IMR-90 (cell line): ENCODE measurements around the gene NLGN2. TPM values are rescaled to one million over a fixed set of nuclear protein-coding genes. Genes with fewer than 3 reads are reported as not detected.

Experiments used
- ATAC-seq: fragments of 200-7000 bp; cut with Tn5 transposase; 2 replicates; pipeline ENCODE4 v1.9.1; 2020; ENCODE audit warnings: low read depth, mild to moderate bottlenecking, moderate library complexity
- BruUV-seq: library from RNA; stranded (reverse); fragments of 400-500 nt; replicated peaks from 2 replicates; lab custom pipeline; 2021; lab: Mats Ljungman, UMichigan
- CTCF ChIA-PET: fragments of 300-600 bp; formaldehyde crosslinking; extraction: SDS; loops from one replicate; lab custom pipeline; 2021; ENCODE audit warnings: antibody characterized with exemption; lab: Yijun Ruan, JAX
- POLR2A ChIA-PET: fragments of 300-600 bp; sonication (Branson Sonifier 250); formaldehyde crosslinking; loops from one replicate; lab custom pipeline; 2022; ENCODE audit warnings: antibody characterized with exemption; ENCODE audit not compliant: unreplicated experiment; lab: Charles Lee
- DNase-seq: peaks from one replicate; pipeline ENCODE4 v3.0.0; 2013
- H2AFZ ChIP-seq: replicated peaks from 2 replicates; pipeline ENCODE3; 2013; ENCODE audit warnings: low read length, mild to moderate bottlenecking; ENCODE audit not compliant: poor library complexity
- H2AK5ac ChIP-seq: 2 replicates; pipeline ENCODE4 v1.6.1; 2013; ENCODE audit warnings: low read depth, low read length, inconsistent platforms
- H2AK9ac ChIP-seq: replicated peaks from 2 replicates; pipeline ENCODE3; 2013; ENCODE audit warnings: mild to moderate bottlenecking, low read depth, low read length, moderate library complexity; ENCODE audit not compliant: poor library complexity
- H2BK120ac ChIP-seq: 2 replicates; pipeline ENCODE4 v1.6.1; 2013; ENCODE audit warnings: low read depth, low read length, inconsistent platforms
- H2BK15ac ChIP-seq: 3 replicates; pipeline ENCODE4 v1.6.1; 2013; ENCODE audit warnings: low read depth, low read length, inconsistent platforms
- H2BK20ac ChIP-seq: 2 replicates; pipeline ENCODE4 v1.6.1; 2013; ENCODE audit warnings: low read depth, mild to moderate bottlenecking, inconsistent platforms, low read length, moderate library complexity
- H2BK5ac ChIP-seq: 2 replicates; pipeline ENCODE4 v1.6.1; 2013; ENCODE audit warnings: mild to moderate bottlenecking, low read depth, low read length, inconsistent platforms; ENCODE audit not compliant: poor library complexity, severe bottlenecking
- H3K14ac ChIP-seq: replicated peaks from 2 replicates; pipeline ENCODE4 v1.6.1; 2013; ENCODE audit warnings: low read depth, low read length, inconsistent platforms
- H3K18ac ChIP-seq: 2 replicates; pipeline ENCODE4 v1.6.1; 2013; ENCODE audit warnings: low read depth, low read length, control low read depth
- H3K23ac ChIP-seq: 2 replicates; pipeline ENCODE4 v1.6.1; 2013; ENCODE audit warnings: low read depth, low read length, inconsistent platforms
- H3K27ac ChIP-seq: 2 replicates; pipeline ENCODE4 v1.5.1; 2013; ENCODE audit warnings: mild to moderate bottlenecking, control low read depth, low read length; ENCODE audit not compliant: insufficient read depth
- H3K27me3 ChIP-seq: 2 replicates; pipeline ENCODE4 v1.6.1; 2013; ENCODE audit warnings: low read length; ENCODE audit not compliant: control insufficient read depth, insufficient read depth
- H3K36me3 ChIP-seq: 2 replicates; pipeline ENCODE4 v1.6.1; 2013; ENCODE audit warnings: low read length, mixed read lengths; ENCODE audit not compliant: control insufficient read depth, insufficient read depth
- H3K4ac ChIP-seq: 2 replicates; pipeline ENCODE4 v1.6.1; 2013; ENCODE audit warnings: low read depth, low read length, inconsistent platforms
- H3K4me1 ChIP-seq: 2 replicates; pipeline ENCODE4 v1.6.1; 2013; ENCODE audit warnings: low read length, mixed read lengths; ENCODE audit not compliant: control insufficient read depth, insufficient read depth
- H3K4me2 ChIP-seq: 2 replicates; pipeline ENCODE4 v1.6.1; 2013; ENCODE audit warnings: low read depth, mild to moderate bottlenecking, control low read depth, low read length, moderate library complexity
- H3K4me3 ChIP-seq: 2 replicates; pipeline ENCODE4 v1.5.1; 2013; ENCODE audit warnings: low read depth, mild to moderate bottlenecking, control low read depth, low read length, moderate library complexity; ENCODE audit not compliant: insufficient read depth
- H3K56ac ChIP-seq: 2 replicates; pipeline ENCODE4 v1.6.1; 2013; ENCODE audit warnings: low read length, inconsistent platforms; ENCODE audit not compliant: insufficient read depth; ENCODE audit errors: extremely low read depth
- H3K79me1 ChIP-seq, 2 experiments: 2 replicates each; pipeline ENCODE4 v1.6.1; 2013; ENCODE audit warnings: low read length in 2 of 2, inconsistent platforms in 1 of 2, low read depth in 1 of 2
- H3K9ac ChIP-seq: 2 replicates; pipeline ENCODE4 v1.6.1; 2013; ENCODE audit warnings: low read depth, low read length, control low read depth
- H3K9me1 ChIP-seq: 2 replicates; pipeline ENCODE4 v1.6.1; 2013; ENCODE audit warnings: low read length, inconsistent platforms; ENCODE audit not compliant: insufficient read depth
- H3K9me3 ChIP-seq: 2 replicates; pipeline ENCODE4 v1.6.1; 2013; ENCODE audit warnings: low read length; ENCODE audit not compliant: control insufficient read depth, insufficient read depth
- H4K20me1 ChIP-seq: 2 replicates; pipeline ENCODE4 v1.6.1; 2013; ENCODE audit warnings: low read length, inconsistent platforms; ENCODE audit not compliant: insufficient read depth
- H4K5ac ChIP-seq: 2 replicates; pipeline ENCODE4 v1.6.1; 2013; ENCODE audit warnings: mild to moderate bottlenecking, low read depth, low read length, control low read depth
- H4K8ac ChIP-seq, 2 experiments: 2 replicates each; pipeline ENCODE4 v1.6.1; 2013; ENCODE audit warnings: low read depth in 2 of 2, low read length in 2 of 2, control low read depth in 1 of 2, inconsistent platforms in 1 of 2
- H4K91ac ChIP-seq: 2 replicates; pipeline ENCODE4 v1.6.1; 2013; ENCODE audit warnings: low read depth, low read length, inconsistent platforms; ENCODE audit not compliant: insufficient read depth
- BHLHE40 ChIP-seq: fragments of 150-350 bp; IDR thresholded peaks from 2 replicates; pipeline ENCODE4 v1.6.1; 2016; ENCODE audit warnings: mild to moderate bottlenecking, low read depth, low read length
- CEBPB ChIP-seq: IDR thresholded peaks from 2 replicates; pipeline ENCODE4 v1.6.1; 2012; ENCODE audit warnings: low read depth, low read length, improper control_type of control experiment
- CHD1 ChIP-seq: IDR thresholded peaks from 2 replicates; pipeline ENCODE4 v1.6.1; 2012; ENCODE audit warnings: low read depth, low read length, improper control_type of control experiment
- FOS ChIP-seq: fragments of 150-350 bp; IDR thresholded peaks from 2 replicates; pipeline ENCODE4 v1.6.1; 2016; ENCODE audit warnings: low read depth, low read length
- MAFK ChIP-seq: IDR thresholded peaks from 2 replicates; pipeline ENCODE4 v1.6.1; 2012; ENCODE audit warnings: low read depth, low read length, improper control_type of control experiment
- MAZ ChIP-seq: IDR thresholded peaks from 2 replicates; pipeline ENCODE4 v1.6.1; 2012; ENCODE audit warnings: low read depth, mild to moderate bottlenecking, low read length, improper control_type of control experiment, moderate library complexity, borderline replicate concordance
- MXI1 ChIP-seq: IDR thresholded peaks from 2 replicates; pipeline ENCODE4 v1.6.1; 2012; ENCODE audit warnings: low read depth, mild to moderate bottlenecking, low read length, moderate library complexity, borderline replicate concordance
- NFE2L2 ChIP-seq: fragments of 150-350 bp; IDR thresholded peaks from 2 replicates; pipeline ENCODE4 v1.6.1; 2016; ENCODE audit warnings: low read depth, mild to moderate bottlenecking, low read length
- POLR2A ChIP-seq: IDR thresholded peaks from 2 replicates; pipeline ENCODE4 v1.6.1; 2012; ENCODE audit warnings: mild to moderate bottlenecking, low read depth, low read length
- RAD21 ChIP-seq: IDR thresholded peaks from 2 replicates; pipeline ENCODE4 v1.6.1; 2012; ENCODE audit warnings: low read length, improper control_type of control experiment
- RCOR1 ChIP-seq: IDR thresholded peaks from 2 replicates; pipeline ENCODE4 v1.6.1; 2012; ENCODE audit warnings: mild to moderate bottlenecking, low read length, improper control_type of control experiment; ENCODE audit not compliant: insufficient replicate concordance
- RFX5 ChIP-seq: IDR thresholded peaks from 2 replicates; pipeline ENCODE4 v1.8.0; 2012; ENCODE audit warnings: low read depth, mild to moderate bottlenecking, low read length, moderate library complexity
- SMC3 ChIP-seq: fragments of 150-350 bp; IDR thresholded peaks from 2 replicates; pipeline ENCODE4 v1.6.1; 2016; ENCODE audit warnings: low read depth, mild to moderate bottlenecking, antibody characterized with exemption, low read length, moderate library complexity
- WGBS, 2 experiments: methylation state at CpG; one replicate each; pipeline versions ENCODE4 v1.1.5 to v1.1.7; 2013; ENCODE audit warnings: missing lambda C conversion rate in 2 of 2; ENCODE audit not compliant: insufficient read length in 1 of 2; ENCODE audit errors: extremely low coverage in 2 of 2; 5-methylcytosine and 5-hydroxymethylcytosine counted together
- dilution Hi-C: fragments of 300-500 bp; cut with HindIII; formaldehyde crosslinking; loops from one replicate; pipeline ENCODE4 v1.14.3; 2018; ENCODE audit warnings: low sequenced_read_pairs; ENCODE audit not compliant: unreplicated experiment
- in situ Hi-C: fragments of 300-500 bp; cut with MboI; formaldehyde crosslinking; loops from 3 replicates; pipeline ENCODE4 v1.14.3; 2019; ENCODE audit warnings: low sequenced_read_pairs, inconsistent platforms, mixed read lengths
- intact Hi-C: fragments of 100-400 bp; cut with micrococcal nuclease; formaldehyde crosslinking; loops from 2 replicates; pipeline ENCODE4 v1.10.0; 2022
- polyA plus RNA-seq, 3 experiments: library from polyadenylated mRNA; depleted of rRNA; stranded (reverse); fragments of >200 nt; gene quantifications; 2 replicates each; pipeline ENCODE4 v1.2.3, GENCODE V29; 2012; ENCODE audit warnings: low replicate concordance in 1 of 3
- total RNA-seq: library from RNA; depleted of rRNA; stranded (reverse); fragments of >200 nt; gene quantifications from 2 replicates; pipeline ENCODE4 v1.2.3, GENCODE V29; 2012
- TF ChIP-seq, protein P1 (sequence below): conservative IDR thresholded peaks from 2 replicates; pipeline ENCODE4 v1.5.1; 2012; ENCODE audit warnings: mild to moderate bottlenecking, low read depth, low read length, improper control_type of control experiment
- TF ChIP-seq, protein P2 (sequence below): fragments of 150-350 bp; IDR thresholded peaks from 2 replicates; pipeline ENCODE4 v1.6.1; 2017; ENCODE audit warnings: mild to moderate bottlenecking, antibody characterized with exemption, low read length, low read depth

Gene NLGN2
- total and polyA plus RNA-seq, 2 of the 4 experiments (the other 2 are of a cell fraction): 1.8 to 38.1 TPM

- no CpG with 5 or more reads among the region's 3 CpGs for WGBS, 2 experiments
- no peak for DNase-seq
- H2BK20ac ChIP-seq: no peak overlapping the region
- no peak overlapping the region for H2AK9ac ChIP-seq
- in situ Hi-C loops: no loop called here
- intact Hi-C loops: no loop called here
- no peak overlapping the region for H4K5ac ChIP-seq
- no peak overlapping the region for H3K56ac ChIP-seq
- no TSS peak for BruUV-seq
- H3K4ac ChIP-seq: no peak overlapping the region
- H2BK5ac ChIP-seq: no peak overlapping the region
- H3K9me3 ChIP-seq: no peaks in the 10 kb centered on the region
- no peak overlapping the region for H3K4me2 ChIP-seq
- no peak for ATAC-seq
- CTCF ChIA-PET: interaction anchor here (0.5 kb wide), 1 partner anchor 14 kb away, joined by 3 read pairs; no protein-coding TSS in a partner anchor
- no peak overlapping the region for H2AFZ ChIP-seq
- H3K9me1 ChIP-seq: peaks cover 15% of the 10 kb centered on the region; the same call in 1 of the 2 replicates
- H3K23ac ChIP-seq: no peak overlapping the region
- H2BK15ac ChIP-seq: no peak overlapping the region
- H2AK5ac ChIP-seq: no peak overlapping the region
- TF ChIP-seq MAZ (no peak), MXI1 (no peak), MAFK (no peak), POLR2A (no peak), SMC3 (no peak), NFE2L2 (no peak), FOS (no peak), RAD21 (no peak), CEBPB (no peak), RFX5 (no peak), RCOR1 (no peak), BHLHE40 (no peak), CHD1 (no peak)
- TF ChIP-seq, protein P1, sequence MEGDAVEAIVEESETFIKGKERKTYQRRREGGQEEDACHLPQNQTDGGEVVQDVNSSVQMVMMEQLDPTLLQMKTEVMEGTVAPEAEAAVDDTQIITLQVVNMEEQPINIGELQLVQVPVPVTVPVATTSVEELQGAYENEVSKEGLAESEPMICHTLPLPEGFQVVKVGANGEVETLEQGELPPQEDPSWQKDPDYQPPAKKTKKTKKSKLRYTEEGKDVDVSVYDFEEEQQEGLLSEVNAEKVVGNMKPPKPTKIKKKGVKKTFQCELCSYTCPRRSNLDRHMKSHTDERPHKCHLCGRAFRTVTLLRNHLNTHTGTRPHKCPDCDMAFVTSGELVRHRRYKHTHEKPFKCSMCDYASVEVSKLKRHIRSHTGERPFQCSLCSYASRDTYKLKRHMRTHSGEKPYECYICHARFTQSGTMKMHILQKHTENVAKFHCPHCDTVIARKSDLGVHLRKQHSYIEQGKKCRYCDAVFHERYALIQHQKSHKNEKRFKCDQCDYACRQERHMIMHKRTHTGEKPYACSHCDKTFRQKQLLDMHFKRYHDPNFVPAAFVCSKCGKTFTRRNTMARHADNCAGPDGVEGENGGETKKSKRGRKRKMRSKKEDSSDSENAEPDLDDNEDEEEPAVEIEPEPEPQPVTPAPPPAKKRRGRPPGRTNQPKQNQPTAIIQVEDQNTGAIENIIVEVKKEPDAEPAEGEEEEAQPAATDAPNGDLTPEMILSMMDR: no peak
- TF ChIP-seq, protein P2, sequence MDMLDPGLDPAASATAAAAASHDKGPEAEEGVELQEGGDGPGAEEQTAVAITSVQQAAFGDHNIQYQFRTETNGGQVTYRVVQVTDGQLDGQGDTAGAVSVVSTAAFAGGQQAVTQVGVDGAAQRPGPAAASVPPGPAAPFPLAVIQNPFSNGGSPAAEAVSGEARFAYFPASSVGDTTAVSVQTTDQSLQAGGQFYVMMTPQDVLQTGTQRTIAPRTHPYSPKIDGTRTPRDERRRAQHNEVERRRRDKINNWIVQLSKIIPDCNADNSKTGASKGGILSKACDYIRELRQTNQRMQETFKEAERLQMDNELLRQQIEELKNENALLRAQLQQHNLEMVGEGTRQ: no peak
- no peak overlapping the region for H3K9ac ChIP-seq
- POLR2A ChIA-PET: interaction anchor here (1.2 kb wide), 1 partner anchor 18 kb away, joined by 8 read pairs; no protein-coding TSS in a partner anchor
- no peak overlapping the region for H3K27ac ChIP-seq
- H3K4me3 ChIP-seq: no peak overlapping the region
- no peak overlapping the region for H2BK120ac ChIP-seq
- no peak overlapping the region for H4K91ac ChIP-seq
- peaks cover 30% of the 10 kb centered on the region for H3K36me3 ChIP-seq
- no peak overlapping the region for H3K18ac ChIP-seq
- peaks cover 11 to 47% of the 10 kb centered on the region in 2 experiments; a peak in 2 of 4 replicates for H3K79me1 ChIP-seq
- H4K8ac ChIP-seq: no peak overlapping the region
- dilution Hi-C loops: no loop called here
- H3K14ac ChIP-seq: no peak overlapping the region
- H4K20me1 ChIP-seq: peaks cover 16% of the 10 kb centered on the region; the same call in 1 of the 2 replicates
- H3K27me3 ChIP-seq: no peaks in the 10 kb centered on the region
- no peaks in the 10 kb centered on the region for H3K4me1 ChIP-seq
These were observed 52.4 kb downstream of the NLGN2 start for GRCh38 chr17:7459961-7460545.
